Measurements from ENCODE around the gene CNTNAP2. TPM values are rescaled to one million over a fixed set of nuclear protein-coding genes. Genes with fewer than 3 reads are reported as not detected.

CNTNAP2 gene
- total and polyA plus RNA-seq, 2 of the 8 experiments (the other 6 are each of a cell fraction or from before 2014, with no cell fraction given) = 27.9 to 71.0 TPM

DNA sequence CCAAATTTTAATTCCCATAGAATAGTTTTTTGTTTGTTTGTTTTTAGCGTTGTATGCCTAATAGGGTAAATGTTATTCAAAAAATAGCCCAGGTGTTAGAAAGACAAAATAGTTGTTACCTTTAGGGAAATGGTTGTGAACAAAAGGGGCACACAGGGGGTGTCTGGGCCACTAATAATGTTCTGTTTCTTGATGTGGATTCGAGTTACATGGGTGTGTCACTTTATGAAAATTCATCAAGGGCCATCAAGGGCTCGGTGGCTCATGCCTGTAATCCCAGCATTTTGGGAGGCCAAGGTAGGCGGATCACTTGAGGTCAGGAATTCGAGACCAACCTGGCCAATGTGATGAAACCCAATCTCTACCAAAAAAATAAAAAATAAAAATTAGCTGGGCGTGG is 1942.2 kb downstream of the CNTNAP2 start:
- CTCF ChIA-PET (ENCODE audit: partially characterized antibody) = no interaction called here
- no peaks in the 10 kb centered on the region for H3K79me2 ChIP-seq (ENCODE audit: control insufficient read depth in 1 of 2, insufficient read depth in 2 of 2, low read length in 2 of 2)
- no peak overlapping the region for H4K5ac ChIP-seq (ENCODE audit: insufficient read length, low read depth, low read length)
- no peak overlapping the region for H2BK12ac ChIP-seq (ENCODE audit: low read depth, low read length)
- no peaks in the 10 kb centered on the region for H3K9me3 ChIP-seq (ENCODE audit: insufficient read depth in 2 of 2, low read depth in 1 of 2, low read length in 1 of 2)
- no peak overlapping the region for H4K8ac ChIP-seq (ENCODE audit: extremely low read depth, insufficient read depth, low read length)
- H3K56ac ChIP-seq (replicated peaks; ENCODE audit: insufficient read length, low read depth, low read length) = no peak overlapping the region
- no peak overlapping the region for H3K4me3 ChIP-seq (ENCODE audit: extremely low read depth in 1 of 4, insufficient read depth in 2 of 4, low read depth in 3 of 4, low read length in 4 of 4)
- no peak overlapping the region for H2BK5ac ChIP-seq (ENCODE audit: low read depth, low read length)
- no peaks in the 10 kb centered on the region for H3K4me1 ChIP-seq (replicated peaks in 1 of 4; ENCODE audit: control insufficient read depth in 3 of 4, insufficient read depth in 4 of 4, low read length in 3 of 4)
- WGBS, 2 experiments (ENCODE audit: extremely low coverage in 1 of 2, insufficient coverage in 1 of 2, insufficient read length in 1 of 2, insufficient replicate concordance in 2 of 2, low coverage in 1 of 2, low lambda C conversion rate in 2 of 2, missing lambda C conversion rate in 1 of 2) = 79% methylated on average over 6 of the region's 6 CpGs; no CpG with 5 or more reads in 1 of the 2 experiments
- TF ChIP-seq SRF (IDR thresholded peaks at IDR 0.05; ENCODE audit: low read depth, low read length) (no peak), HDAC6 (IDR thresholded peaks at IDR 0.05; ENCODE audit: low read depth, low read length) (no peak), CEBPB (IDR thresholded peaks at IDR 0.05; ENCODE audit: low read depth, low read length) (no peak), HDAC2 (IDR thresholded peaks at IDR 0.05; ENCODE audit: borderline replicate concordance in 1 of 2, low read depth in 2 of 2, low read length in 2 of 2) (no peak)
- no peak overlapping the region for H4K91ac ChIP-seq (replicated peaks; ENCODE audit: insufficient read length, low read length)
- H3K23ac ChIP-seq (ENCODE audit: insufficient read length) = no peak overlapping the region
- H2BK15ac ChIP-seq (ENCODE audit: low read length) = no peak overlapping the region
- no peak overlapping the region for H3K4ac ChIP-seq (replicated peaks; ENCODE audit: insufficient read length, low read depth, low read length)
- H2AFZ ChIP-seq (ENCODE audit: low read length) = no peak overlapping the region
- H3K23me2 ChIP-seq (ENCODE audit: low read depth, low read length) = peaks cover 2% of the 10 kb centered on the region; the same call in 1 of the 2 replicates
- no peak overlapping the region for H3K14ac ChIP-seq (ENCODE audit: insufficient read length)
- no peaks in the 10 kb centered on the region for H3K27me3 ChIP-seq (replicated peaks in 1 of 4; ENCODE audit: control insufficient read depth in 3 of 4, extremely low read depth in 1 of 4, insufficient read depth in 3 of 4, low read length in 3 of 4)
- no peaks in the 10 kb centered on the region for H4K20me1 ChIP-seq (replicated peaks in 1 of 2; ENCODE audit: control insufficient read depth in 1 of 2, insufficient read depth in 2 of 2, low read length in 2 of 2)
- H2BK120ac ChIP-seq (replicated peaks; ENCODE audit: low read depth, low read length) = no peak overlapping the region
- H3K79me1 ChIP-seq (ENCODE audit: low read depth, low read length) = no peaks in the 10 kb centered on the region
- H2BK20ac ChIP-seq (ENCODE audit: low read length) = no peak overlapping the region
- no peak overlapping the region for H3K27ac ChIP-seq (ENCODE audit: low read depth, low read length)
- H3K4me2 ChIP-seq (ENCODE audit: insufficient read depth in 1 of 2, low read depth in 2 of 2, low read length in 2 of 2) = no peak overlapping the region
- no peaks in the 10 kb centered on the region for H3K36me3 ChIP-seq (ENCODE audit: control insufficient read depth in 2 of 4, insufficient read depth in 4 of 4, low read length in 3 of 4)
- no peak overlapping the region for H3K9ac ChIP-seq (replicated peaks in 1 of 4; ENCODE audit: extremely low read depth in 1 of 4, low read depth in 3 of 4, low read length in 3 of 4)
- H2AK5ac ChIP-seq (ENCODE audit: low read depth, low read length) = no peak overlapping the region
- H3K18ac ChIP-seq (ENCODE audit: extremely low read depth, low read length) = no peak overlapping the region
- DNase-seq (ENCODE audit: low read depth in 1 of 2, low spot score in 2 of 2) = peak in 1 of 2 experiments; percentile 13
- POLR2A ChIA-PET (ENCODE audit: partially characterized antibody) = no interaction called here
- FAIRE-seq = no peak
